Raji (cell line): Measurements from ENCODE around the gene IBSP.

ENCODE experiments used
- POLR2A ChIP-seq: IDR thresholded peaks from 2 replicates; pipeline ENCODE4 v1.6.1; 2011; ENCODE audit warnings: low read depth, low read length, control low read depth; ENCODE audit not compliant: insufficient read depth

IBSP gene

GRCh38 chr4:87853108-87853507 lies 53.8 kb downstream of the IBSP start:
- no peak for TF ChIP-seq POLR2A

- no peak for TF ChIP-seq POLR2A
Observed at GRCh38 chr4:87853891-87854290, 54.5 kb downstream of the IBSP start.

GRCh38 chr4:87855559-87855958 lies 56.2 kb downstream of the IBSP start:
- TF ChIP-seq POLR2A: no peak

- TF ChIP-seq POLR2A: no peak
Observed at GRCh38 chr4:87856816-87857215, 57.5 kb downstream of the IBSP start.

GRCh38 chr4:87857789-87858188 lies 58.4 kb downstream of the IBSP start:
- no peak for TF ChIP-seq POLR2A
